ENCODE measurements around the gene ARTN. TPM values are rescaled to one million over a fixed set of nuclear protein-coding genes. Genes with fewer than 3 reads are reported as not detected.

ARTN gene
- total and polyA plus RNA-seq, 9 of the 15 experiments (the other 6 are each of a cell fraction or from before 2014, with no cell fraction given), result 0.06 to 0.38 TPM; not detected in 7

GRCh38 chr1:43958351-43959255 lies 25.0 kb downstream of the ARTN start (continued):
- TF ChIP-seq ZFP91 (CRISPR knock-in tag; IDR thresholded peaks at IDR 0.05) (no peak), GATA2 (CRISPR knock-in tag; IDR thresholded peaks at IDR 0.05) (peak; percentile 77), POLR2AphosphoS5 (IDR thresholded peaks at IDR 0.05; ENCODE audit: control insufficient read depth, insufficient read depth, low read depth, low read length) (peak; percentile 42; the same call in 1 of the 2 replicates), RREB1 (CRISPR knock-in tag; IDR thresholded peaks at IDR 0.05) (peak; percentile 70; the same call in 1 of the 2 replicates), ARID1B (IDR thresholded peaks at IDR 0.05) (peak; percentile 83), TFAP4 (CRISPR knock-in tag; IDR thresholded peaks at IDR 0.05; ENCODE audit: borderline replicate concordance) (peak; percentile 38; the same call in 1 of the 2 replicates), USF1 (CRISPR knock-in tag; IDR thresholded peaks at IDR 0.05) (no peak), SMARCA4 (IDR thresholded peaks at IDR 0.05) (peak; percentile 40; the same call in 1 of the 2 replicates), RCOR1 (IDR thresholded peaks at IDR 0.05; ENCODE audit: borderline replicate concordance in 1 of 2, low read depth in 2 of 2, low read length in 2 of 2) (peak in 1 of 2 experiments; percentile 78; a peak in 1 of 4 replicates), CREB1 (IDR thresholded peaks at IDR 0.05) (peak; percentile 47; the same call in 1 of the 2 replicates), CREB1 (CRISPR knock-in tag; IDR thresholded peaks at IDR 0.05) (no peak), HDAC3 (IDR thresholded peaks at IDR 0.05; ENCODE audit: borderline replicate concordance, partially characterized antibody) (no peak), DPF2 (IDR thresholded peaks at IDR 0.05) (peak; percentile 57)

Data from K562 (cell line).